Fibroblast of skin of scalp (primary cell): ENCODE results near the gene RFX3.

Source experiments
- DNase-seq: peaks from one replicate; pipeline ENCODE4 v3.0.0-alpha.2; 2013

The RFX3 gene

DNA sequence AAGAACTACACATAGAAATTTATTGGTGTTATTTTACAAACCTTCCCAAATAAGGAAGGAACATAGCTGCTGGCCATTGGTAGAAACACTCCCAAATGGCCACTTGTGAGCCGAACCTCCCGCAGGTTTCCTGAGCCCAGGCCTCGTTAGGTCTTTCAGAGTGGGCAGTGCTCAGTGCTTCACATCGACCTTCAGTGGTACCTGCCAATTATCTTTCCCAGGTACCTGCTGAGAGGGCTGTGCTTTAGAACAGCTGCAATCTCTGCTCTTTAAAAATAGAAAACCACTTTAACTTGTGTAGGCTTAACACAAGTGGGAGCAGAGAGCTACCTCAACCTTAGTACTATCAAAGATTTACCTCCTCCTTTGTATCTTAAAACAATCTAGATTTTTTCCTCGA, 334.1 kb downstream of the RFX3 start:
- no peak for DNase-seq

DNA sequence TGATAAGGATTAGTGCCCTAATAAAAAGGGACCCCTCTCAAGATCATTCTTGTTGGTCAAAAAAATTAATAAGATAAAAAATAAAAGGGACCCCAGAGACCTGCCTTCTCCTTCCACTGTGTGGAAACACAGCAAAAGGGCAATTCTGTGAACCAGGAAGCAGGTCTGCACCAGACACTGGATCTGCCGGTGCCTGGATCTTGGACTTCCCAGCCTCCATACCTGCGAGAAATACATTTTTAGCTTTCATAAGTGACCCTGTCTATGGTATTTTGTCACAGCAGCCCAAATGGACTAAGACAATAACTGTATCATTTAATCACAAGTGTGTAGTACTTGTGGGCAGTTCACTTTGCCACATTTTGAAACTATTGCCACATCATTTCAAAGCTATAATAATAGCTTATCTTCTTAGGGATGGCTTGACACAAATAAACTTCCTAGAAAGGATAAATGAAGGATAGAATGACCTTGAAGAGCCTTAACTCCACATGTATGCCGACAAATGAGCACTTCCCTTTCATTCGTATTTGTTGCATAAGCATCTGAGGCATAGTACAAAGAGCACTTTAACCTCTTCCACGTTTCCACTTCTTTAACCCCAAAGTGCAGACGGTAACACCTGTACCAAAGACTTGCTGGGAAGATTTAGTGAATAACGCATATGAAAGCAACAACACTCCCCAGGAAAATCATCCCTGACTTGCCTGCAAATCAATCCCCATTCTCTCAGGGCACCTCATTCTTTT, 336.5 kb downstream of the RFX3 start:
- no peak for DNase-seq

DNA sequence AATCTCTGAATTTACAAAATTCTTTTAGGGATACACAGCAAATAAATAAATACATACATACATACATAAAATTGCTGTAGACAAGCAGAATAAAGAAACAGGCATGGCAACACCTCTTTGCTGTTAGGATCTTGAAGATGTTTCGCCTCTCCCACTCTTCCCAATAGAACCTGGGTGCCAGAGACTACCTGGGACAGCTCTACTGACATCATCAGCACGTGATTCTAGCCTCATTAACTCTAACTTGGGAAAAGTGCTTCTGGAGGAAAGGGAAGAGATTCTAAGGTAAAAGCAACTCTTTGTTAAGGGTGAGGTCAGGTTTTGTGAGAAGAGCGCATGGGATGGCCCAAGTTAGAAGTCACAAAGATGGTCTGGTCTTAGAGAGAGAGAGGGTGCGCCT, 339.1 kb downstream of the RFX3 start:
- DNase-seq: no peak

- DNase-seq: peak; percentile 33
Observed at GRCh38 chr9:3181049-3181953, 344.5 kb downstream of the RFX3 start.

DNA sequence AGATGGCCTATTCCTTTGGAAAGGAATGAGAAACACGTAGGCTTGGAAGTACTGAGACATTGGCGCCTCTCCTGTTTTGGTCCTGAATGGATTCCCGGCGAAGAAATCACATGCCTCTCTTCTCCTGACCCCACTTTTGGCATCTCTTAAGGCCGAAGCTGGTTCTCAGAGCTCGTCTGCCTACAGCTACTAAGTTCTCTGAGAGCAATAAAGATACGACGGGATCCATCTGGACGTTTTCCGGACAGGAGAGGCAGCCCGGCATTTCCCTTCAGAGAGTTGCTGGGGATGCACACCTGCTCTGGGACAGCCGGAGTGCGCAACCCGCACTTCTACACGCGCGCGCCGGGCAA, 345.1 kb downstream of the RFX3 start:
- no peak for DNase-seq

GRCh38 chr9:3179711-3180110, 346.1 kb downstream of the RFX3 start:
- no peak for DNase-seq

- peak; percentile 35 for DNase-seq
Observed at GRCh38 chr9:3177936-3178335, 347.9 kb downstream of the RFX3 start.

- DNase-seq: no peak
Observed at GRCh38 chr9:3177146-3177761, 348.5 kb downstream of the RFX3 start.

DNA sequence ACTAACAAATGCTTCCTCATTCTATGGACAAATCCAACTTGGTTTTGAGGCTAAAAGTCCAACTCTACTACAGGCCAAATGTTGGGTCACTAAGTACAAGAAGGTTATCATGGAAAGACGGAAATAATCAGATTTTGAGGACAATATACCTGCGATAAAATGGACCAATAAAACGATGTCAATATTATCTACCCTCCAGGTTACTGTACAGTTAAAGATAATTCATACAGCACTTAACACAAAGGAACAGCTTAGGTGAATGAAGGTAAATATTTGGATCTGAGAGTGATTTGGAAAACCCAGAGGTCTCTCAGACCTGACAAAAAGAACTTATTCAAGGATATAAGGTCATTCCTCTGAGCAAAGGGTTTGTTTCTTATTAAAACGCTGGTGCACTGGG, 352.4 kb downstream of the RFX3 start:
- no peak for DNase-seq

- no peak for DNase-seq
Observed at GRCh38 chr9:3170819-3171218, 355.0 kb downstream of the RFX3 start.
